HL-60/S4 (cell line): Measurements from ENCODE around the gene FAIM2.
"Not testable (repeated sequence)": the region's sequence is repeated elsewhere in the genome, so short reads cannot be mapped to it uniquely, and the experiment has no call there.

Experiments used
- in situ Hi-C: fragments of 300-500 bp; cut with MboI; formaldehyde crosslinking; loops from 2 replicates; pipeline ENCODE4 v1.14.3; 2022; ENCODE audit warnings: low sequenced_read_pairs

The FAIM2 gene

DNA sequence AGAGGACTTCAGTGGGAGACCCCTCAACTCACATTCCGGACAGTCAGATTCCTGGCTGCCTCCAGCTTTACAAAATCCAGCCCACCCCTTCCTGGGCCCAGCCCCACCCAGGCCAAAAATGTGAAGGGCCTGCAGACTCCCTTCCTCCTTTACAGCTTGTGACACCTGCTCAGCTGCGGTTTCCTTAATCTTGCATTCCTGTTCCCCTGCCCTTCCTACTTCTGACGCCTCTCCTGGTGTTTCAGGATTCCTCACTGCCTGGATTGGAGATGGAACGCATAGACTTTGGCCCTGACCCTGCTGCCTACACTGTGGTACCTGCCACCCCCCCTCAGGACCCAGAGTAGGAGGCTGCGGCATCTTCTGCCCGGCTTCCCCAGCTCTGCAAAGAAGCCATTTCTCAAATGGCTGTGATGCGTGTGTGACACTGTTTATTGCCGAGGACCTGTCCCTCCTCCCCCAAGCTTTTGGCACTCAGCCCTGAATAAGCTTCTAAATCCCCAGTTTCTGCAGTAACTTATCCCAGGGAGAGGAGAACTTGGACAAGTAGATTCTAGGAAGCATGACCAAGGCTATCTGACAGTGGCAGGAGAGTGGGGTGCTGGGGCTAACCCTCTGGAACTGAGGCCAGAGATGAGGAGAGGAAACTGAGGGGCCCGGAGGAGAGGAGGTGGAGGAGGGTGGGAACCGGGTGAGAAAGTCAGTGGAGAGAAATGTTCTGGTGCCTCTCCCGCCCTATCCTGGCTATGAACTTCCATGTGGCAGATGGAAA is 35.9 kb downstream of the FAIM2 start:
- in situ Hi-C loops, result no loop called here

DNA sequence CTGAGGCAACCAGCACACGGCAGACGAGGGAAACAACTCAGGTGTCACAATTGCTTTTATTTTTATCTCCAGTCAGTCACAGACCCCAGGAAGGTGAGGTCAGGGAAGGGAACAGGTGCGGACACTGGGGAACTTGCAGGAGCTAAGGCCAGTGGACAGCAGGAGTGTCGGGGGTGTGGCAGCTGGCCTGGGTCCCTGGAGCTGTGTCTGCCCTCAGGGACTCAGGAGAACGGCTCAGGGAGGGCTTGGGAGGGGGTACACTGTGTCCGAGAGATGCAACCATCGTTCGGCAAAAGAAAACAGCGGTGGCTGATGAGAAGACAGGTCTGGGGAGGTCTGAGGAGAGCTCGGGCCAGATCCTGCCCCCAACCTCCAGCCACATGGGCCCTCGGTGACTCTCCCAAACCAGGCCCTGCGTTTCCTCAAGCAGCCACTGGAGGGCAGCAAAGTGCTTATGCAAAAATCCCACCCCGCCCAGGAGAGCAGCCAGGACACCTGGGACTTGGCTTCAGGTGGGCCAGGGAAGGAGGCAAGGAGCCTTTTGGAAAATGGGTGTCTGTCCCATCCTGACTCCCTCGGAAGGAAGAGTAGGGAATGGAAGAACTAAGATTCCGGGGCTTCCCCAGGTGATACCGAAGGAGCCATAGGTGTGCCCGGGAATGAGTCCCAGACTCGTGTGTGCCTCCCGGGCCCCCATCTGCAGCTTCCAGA is 36.7 kb downstream of the FAIM2 start:
- in situ Hi-C loops, result no loop called here

DNA sequence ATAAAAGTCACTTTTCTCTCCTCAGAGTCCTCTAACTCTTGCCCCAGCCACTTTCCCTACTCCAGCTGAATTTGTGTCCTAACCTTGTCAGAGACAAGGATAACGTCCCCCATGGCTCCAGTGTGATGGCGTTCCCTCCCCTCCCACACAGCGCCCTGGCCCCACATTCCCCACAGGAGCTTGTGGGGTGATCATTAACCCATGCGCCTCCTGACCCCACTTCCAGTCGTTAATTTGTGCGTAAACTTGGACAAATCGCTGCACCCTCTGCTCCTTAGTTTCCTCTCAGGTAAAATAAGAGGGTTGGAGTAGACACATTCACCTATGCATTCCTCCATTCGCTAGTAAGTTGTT is 37.9 kb downstream of the FAIM2 start:
- in situ Hi-C loops, result no loop called here

DNA sequence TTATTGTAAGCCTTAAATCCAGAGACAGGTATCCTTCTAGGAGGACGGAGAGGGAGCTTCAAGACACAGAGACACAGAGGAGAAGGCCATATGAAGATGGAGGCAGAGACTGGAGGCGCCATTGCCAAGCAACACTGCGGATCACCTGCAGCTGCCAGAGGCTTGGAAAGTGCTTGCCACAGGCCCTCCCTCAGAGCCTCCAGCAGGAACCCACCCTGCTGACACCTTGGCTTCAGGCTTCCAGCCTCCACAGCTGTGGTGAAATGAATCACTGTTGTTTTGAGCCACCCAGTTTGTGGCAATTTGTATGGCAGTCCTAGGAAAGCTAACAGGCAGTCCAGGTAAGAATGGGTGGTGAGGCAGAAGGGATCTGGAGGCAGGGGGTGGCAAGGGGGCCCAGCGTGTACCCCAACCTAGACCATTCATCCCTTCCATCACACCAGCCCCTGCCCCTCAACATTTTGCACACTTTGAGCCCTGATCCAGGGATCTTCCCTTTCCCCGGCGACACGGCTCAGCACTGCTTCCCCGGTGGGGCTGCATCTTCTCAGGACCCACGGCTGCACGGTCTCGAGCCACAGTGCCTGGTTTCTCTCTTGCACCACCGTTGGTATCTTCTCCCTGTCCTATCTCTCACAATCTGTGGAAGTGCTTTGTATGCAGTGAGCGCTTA is 38.5 kb downstream of the FAIM2 start:
- in situ Hi-C loops, result no loop called here

DNA sequence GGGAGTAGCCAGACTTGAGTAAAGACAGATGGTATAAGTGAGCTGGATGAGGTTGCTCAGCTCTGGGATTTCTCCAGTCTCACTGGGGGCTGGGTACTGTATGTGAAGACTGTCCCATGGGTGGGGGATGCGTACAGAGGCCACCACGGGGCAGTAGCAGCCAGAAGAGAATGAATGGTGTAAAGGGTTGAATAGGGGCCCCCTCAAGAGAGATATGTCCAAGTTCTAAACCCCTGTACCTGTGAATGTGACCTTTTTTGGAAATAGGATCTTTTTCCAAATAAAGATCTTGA is 39.0 kb downstream of the FAIM2 start:
- in situ Hi-C loops, result no loop called here

DNA sequence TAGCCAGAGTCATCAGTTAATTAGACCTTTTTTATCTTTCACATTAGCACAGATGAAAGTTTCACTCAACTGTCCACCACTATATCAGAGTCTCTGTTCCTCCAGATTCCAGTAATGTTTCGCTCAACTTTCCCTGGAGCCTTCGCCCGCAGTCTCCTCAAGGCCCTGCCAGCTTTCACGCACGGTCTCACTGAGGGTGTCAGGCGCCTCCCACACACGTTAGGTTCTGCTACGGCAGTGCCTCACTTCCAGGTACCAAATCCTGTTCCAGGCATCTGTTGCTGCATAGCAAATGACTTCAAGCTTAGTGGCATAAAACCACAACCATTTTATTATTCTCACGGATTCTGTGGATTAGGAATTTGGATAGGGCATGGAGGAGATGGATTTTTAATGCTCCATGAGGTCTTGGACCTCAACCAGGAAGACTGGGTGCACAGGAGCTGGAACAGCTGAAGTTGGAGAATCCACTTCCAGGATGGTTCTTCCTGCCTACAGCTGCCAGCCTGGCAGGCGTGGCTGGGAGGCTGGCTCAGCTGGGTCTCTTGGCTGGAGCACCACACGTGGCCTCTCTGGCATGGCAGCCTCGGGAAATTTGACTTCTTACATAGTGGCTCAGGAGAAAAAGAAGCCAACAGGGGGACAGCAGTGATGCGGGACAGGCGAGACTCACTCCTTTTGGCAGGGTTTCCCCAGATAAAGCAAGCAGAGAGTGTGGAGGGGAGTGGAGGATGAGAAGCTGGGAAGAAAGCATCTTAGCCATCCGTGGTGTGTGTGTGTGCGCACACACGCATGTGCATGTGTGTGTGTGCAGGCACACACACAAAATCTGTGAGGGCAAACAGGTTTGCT is 39.5 kb downstream of the FAIM2 start:
- in situ Hi-C loops, result no loop called here

DNA sequence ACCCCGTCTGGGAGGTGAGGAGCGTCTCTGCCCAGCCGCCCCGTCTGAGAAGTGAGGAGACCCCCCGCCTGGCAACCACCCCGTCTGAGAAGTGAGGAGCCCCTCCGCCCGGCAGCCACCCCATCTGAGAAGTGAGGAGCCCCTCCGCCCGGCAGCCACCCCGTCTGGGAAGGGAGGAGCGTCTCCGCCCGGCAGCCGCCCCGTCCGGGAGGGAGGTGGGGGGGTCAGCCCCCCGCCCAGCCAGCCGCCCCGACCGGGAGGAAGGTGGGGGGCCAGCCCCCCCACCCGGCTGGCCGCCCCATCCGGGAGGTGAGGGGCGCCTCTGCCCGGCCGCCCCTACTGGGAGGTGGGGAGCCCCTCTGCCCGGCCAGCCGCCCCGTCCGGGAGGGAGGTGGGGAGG is 42.8 kb downstream of the FAIM2 start:
- in situ Hi-C loops, result not testable (repeated sequence)

DNA sequence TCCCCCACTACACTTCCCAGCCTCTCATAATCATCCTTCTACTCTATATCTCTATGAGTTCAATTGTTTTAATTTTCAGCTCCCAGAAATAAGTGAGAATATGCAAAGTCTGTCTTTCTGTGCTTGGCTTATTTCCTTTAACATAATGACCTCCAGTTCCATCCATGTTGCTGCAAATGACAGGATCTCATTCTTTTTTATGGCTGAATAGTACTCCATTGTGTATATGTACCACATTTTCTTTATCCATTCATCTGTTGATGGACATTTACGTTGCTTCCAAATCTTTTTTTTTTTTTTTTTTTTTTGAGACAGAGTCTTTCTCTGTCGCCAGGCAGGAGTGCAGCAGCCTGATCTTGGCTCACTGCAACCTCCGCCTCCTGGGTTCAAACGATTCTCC is 47.8 kb downstream of the FAIM2 start:
- in situ Hi-C loops, result not testable (repeated sequence)

DNA sequence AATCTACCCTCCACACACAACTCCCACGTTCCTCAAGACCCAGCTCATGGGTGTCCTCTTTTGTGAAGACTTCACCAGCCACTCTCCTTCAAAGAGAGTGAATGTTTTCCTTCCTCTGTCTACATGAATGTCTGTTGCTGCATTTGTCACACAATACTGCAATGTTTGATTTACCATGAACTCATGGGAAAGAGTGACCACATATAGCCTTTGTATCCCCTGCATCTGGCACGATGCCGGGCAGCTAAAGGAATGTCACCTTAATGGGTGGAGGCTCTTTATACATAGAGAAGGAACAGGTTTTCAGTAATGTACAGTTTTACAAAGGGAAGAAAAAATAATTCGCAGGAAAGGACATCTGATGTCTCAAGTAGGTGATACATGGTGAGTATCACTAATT is 48.7 kb downstream of the FAIM2 start:
- in situ Hi-C loops, result no loop called here

DNA sequence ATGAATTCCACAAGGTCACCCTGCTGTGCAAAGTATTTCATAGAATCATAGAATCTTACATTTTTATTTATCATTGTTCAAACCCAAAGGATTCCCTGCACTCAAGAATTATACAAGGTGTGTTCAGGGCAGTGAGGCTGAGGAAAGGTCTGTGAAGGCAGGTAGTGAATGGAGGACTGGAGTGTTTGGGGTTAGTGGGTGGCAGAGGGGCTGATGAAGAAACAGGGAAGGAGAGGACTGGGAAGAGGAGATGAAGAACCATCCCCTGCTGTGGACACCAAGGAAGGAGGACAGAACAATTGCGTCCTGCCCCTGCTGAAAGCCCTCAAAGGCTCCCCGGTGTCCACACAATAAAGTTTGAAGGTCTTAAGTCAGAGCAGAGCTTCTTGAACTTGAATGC is 50.0 kb downstream of the FAIM2 start:
- in situ Hi-C loops, result no loop called here

DNA sequence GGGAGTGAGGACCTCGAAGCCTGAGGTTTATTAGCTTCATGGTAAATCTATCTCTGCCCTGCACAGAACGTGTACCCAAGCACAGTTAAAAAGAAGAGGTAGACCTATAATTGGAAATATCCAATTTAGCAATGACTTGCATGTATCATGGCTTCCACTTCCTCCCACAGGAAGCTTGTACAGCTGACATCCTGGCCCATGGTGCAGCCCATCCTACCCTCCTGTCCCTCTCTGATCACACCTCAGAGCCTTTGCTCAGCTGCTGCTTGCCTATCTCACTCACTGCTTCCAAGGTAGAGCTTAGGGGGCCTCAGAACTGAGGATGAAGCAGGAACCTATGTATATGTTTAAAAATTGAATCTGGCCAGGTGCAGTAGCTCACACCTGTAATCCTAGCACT is 56.5 kb downstream of the FAIM2 start:
- in situ Hi-C loops, result no loop called here

DNA sequence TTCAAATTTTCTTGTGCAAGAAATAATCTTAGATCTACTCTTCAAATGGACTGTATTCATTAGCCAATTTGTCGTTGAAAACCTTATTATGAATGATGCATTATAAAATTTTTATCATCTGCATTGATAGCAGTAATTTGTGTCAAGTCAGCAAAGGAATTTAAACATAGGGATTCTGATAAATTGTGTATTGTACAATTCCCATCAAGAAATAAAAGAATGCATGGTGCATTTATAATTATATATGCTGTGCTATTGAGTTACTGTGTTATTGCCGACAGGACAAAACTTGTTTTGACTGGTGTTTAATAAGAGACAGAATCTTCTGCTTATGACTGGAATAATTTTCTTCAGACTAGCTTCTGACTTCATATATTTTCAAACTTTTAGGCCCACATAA is 57.7 kb downstream of the FAIM2 start:
- in situ Hi-C loops, result no loop called here

DNA sequence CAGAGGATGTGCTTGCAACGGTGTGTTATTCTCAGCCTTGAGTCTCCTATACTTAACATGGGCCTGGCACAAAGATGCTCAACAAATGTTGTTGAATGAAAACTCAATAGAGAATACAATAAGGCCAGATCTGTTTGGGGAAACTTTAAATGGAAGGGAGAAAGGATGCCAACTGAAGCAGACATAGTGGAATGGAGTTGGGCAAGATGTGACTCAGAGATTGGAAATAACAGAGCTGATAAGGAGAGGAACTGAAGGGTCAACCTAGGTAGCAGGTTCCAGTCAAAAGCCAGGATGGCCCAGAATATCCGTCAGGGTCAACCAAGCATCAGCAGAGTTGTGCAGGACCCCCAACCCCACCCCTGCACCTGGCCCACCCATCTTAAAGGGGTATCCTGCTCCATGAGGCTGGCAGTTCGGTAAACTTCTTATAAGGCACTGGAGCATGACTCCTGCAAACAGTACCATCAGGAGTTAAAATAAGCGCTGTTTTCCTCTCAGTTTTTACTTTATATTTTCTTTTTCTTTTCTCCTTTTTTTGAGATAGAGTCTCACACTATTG is 59.7 kb downstream of the FAIM2 start:
- in situ Hi-C loops, result no loop called here

DNA sequence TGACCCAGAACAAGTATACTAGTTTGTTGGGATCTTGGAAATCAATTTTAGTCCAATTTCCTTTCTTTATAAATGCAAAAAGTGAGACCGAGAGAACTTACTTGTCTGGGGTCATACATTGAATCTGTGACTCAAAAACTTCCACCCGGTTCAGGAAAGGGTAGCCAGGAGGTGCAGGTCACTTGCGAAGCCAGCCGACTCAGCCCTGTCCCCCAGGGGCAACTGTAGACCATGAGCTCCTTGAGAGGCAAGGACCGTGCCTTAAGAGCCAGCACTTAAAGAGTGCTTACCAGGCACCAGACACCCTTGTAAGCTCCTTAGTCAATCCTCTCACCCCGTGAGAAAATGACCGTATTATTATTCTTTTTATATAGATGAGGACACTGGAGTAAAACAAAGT is 60.3 kb downstream of the FAIM2 start:
- in situ Hi-C loops, result no loop called here

DNA sequence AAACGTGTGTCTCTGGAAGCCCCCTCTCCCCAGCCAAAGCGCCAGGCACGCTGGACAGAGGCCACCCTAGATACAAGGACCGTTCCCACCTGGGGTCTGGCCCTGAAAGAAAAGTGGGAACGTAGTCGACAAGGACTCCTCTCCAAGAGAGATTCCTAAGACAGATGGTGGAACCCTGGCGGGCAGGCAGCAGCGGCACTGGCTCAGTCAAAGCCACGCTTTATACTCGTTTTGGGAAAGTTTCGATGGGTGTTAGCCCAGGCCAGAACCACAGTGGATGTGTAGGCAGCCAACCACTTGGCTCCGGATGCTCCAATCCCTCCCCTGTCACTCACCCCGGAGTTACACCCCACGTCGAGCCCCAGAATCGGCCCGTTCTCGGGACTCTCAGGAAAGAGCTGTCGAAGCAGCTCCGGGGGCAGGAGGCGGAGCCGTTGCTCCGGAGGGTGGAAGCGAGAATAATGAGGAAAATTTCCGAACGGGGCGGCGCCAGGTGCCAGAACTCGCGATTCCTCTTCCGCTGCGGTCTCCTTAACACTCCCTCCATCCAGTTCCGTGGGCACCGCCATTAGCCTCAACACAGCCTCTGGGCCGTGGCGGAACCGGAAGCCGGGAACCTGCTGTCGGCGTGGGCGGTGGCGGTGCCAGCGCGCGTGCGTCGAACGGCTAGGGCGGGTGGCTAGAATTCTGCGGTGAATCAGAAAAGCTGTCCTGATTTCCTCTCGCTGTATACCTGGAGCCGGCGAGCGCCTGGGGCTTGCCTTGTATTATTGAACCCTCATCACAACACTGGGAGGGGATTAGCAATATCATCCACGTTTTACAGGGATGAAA is 61.0 kb downstream of the FAIM2 start, which contains the start of gene BCDIN3D:
Gene BCDIN3D, minus strand, starts transcription at position 588 of the 834 bp plus-strand sequence. Its CDS starts 19 bp downstream, at position 569.
- in situ Hi-C loops, result no loop called here

DNA sequence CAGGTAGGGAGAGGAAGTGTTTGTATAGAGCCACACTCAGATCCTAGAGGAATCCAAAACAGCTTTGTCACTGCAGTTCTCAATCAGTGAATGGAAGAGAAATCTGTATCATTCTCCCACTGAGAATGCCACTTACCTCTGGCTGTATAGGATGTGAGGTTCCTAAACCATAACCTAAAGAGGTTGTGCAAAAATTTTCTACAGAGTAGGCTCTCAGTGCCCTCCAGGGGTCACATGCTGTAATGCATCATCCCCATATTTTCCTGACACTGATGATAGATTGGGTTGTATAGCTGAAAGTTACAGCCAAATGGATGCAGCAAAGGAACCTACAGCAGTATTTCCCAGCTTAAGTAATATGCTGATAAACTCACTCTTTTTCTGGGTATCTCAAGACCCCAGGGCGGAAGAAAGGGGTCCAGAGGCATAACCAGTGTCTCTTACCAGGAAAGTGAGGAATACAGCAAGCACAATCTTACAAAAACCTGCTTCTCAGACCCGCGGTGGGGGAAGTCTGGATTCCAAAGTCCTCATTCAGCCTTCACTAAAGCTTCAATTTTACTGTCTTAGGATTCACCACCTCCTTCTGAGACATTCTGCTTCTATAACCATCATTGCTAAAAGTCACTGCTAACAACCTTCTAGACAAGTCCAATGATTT is 64.6 kb downstream of the FAIM2 start:
- in situ Hi-C loops, result loop anchor here (5.0 kb wide), 1 partner anchor 62 kb away; no protein-coding TSS in a partner anchor

DNA sequence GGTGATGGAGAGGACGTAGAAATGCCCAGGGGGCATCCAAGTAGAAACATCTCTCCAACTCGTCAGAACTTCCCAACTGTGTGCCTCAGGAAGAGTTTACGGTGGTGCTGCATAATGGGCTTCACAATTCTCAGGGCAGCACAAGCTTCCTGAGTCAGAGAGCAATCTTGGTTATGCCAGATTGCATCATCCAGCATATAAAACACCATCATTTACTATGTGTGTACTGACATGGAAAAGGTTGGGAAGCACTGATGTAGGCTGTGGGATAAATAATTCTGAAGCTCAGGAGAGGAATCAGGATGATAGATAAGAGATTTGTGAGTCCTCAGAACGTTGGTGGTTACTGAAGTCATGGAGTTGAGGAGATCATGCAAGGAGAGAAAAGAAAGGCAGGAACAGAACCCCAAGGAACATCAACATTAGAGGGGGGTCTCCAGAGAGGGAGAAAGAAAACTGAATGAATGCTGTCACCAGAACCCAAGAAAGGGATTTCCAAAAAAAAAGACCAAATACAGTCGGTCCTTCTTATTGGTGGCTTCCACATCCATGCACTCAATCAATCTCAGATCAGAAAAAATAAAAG is 70.8 kb downstream of the FAIM2 start:
- in situ Hi-C loops, result no loop called here

DNA sequence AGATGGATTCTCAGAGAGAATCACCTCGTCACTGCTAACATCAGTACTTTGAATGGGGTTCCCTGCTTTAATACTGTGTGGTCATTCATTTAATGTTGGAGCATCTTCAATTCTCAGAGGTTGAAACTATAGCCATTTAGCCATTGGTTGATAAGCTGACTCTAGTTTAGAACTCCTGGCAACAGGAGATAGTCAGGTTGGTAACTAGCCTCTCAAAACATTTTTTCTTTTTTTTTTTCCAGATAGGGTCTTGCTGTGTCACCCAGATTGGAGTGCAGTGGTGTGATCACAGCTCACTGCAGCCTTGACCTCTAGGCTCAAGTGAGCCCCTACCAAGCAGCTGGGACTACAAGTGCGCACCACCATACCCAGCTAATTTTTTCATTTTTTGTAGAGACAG is 72.0 kb downstream of the FAIM2 start:
- in situ Hi-C loops, result no loop called here
